Gastroesophageal sphincter (tissue), 4 donors: Measurements from ENCODE around the gene CARHSP1. TPM values are rescaled to one million over a fixed set of nuclear protein-coding genes. Genes with fewer than 3 reads are reported as not detected.

ENCODE experiments used
- ATAC-seq: fragments of 150-250 bp; one replicate; pipeline ENCODE4 v1.9.1; 2016; ENCODE audit warnings: mild to moderate bottlenecking, moderate library complexity
- H3K27ac ChIP-seq, 4 donors: fragments of 200-600 bp; sonication (generic) in 3 of 4; 1 replicate in 3 of 4; 2 replicates in 1 of 4; pipeline ENCODE4 v1.5.1; 2016 to 2019
- H3K27me3 ChIP-seq: fragments of 200-600 bp; sonication (generic); one replicate; pipeline ENCODE4 v1.5.1; 2019
- H3K36me3 ChIP-seq, 2 donors: fragments of 200-600 bp; sonication (generic); one replicate each; pipeline ENCODE4 v1.5.1; 2019; ENCODE audit warnings: control low read depth in 1 of 2
- H3K4me1 ChIP-seq, 3 donors: fragments of 200-600 bp; sonication (generic); 1 replicate in 2 of 3; 2 replicates in 1 of 3; pipeline ENCODE4 v1.5.1; 2016 to 2019; ENCODE audit warnings: control low read depth in 2 of 3
- H3K4me3 ChIP-seq, 2 donors: fragments of 200-600 bp; sonication (generic); one replicate each; pipeline ENCODE4 v1.5.1; 2019; ENCODE audit warnings: mild to moderate bottlenecking in 1 of 2, moderate library complexity in 1 of 2
- H3K9me3 ChIP-seq, 3 donors: fragments of 200-600 bp; sonication (generic); one replicate each; pipeline ENCODE4 v1.5.1; 2017 to 2019; ENCODE audit warnings: control low read depth in 2 of 3
- EP300 ChIP-seq: sonication (generic); formaldehyde crosslinking; IDR thresholded peaks from one replicate; pipeline ENCODE4 v1.6.1; 2017; ENCODE audit warnings: antibody characterized with exemption, mild to moderate bottlenecking
- POLR2A ChIP-seq, 2 donors: fragments of 450-650 bp; IDR thresholded peaks; one replicate each; pipeline ENCODE4 v1.6.1; 2017; ENCODE audit warnings: antibody characterized with exemption in 2 of 2, mild to moderate bottlenecking in 2 of 2, moderate library complexity in 1 of 2
- POLR2AphosphoS5 ChIP-seq: sonication (generic); formaldehyde crosslinking; IDR thresholded peaks from one replicate; pipeline ENCODE4 v1.6.1; 2017; ENCODE audit warnings: antibody characterized with exemption
- WGBS, 2 donors: methylation state at CpG; one replicate each; pipeline ENCODE4 v1.1.5; 2018; ENCODE audit warnings: low coverage in 1 of 2; 5-methylcytosine and 5-hydroxymethylcytosine counted together
- total RNA-seq, 4 donors: library from RNA; depleted of rRNA; stranded (reverse); fragments of >200 nt; gene quantifications; one replicate each; pipeline ENCODE4 v1.1.0, GENCODE V29; 2016
- TF ChIP-seq, protein P1 (sequence below), 4 experiments: fragments of 200-600 bp in 2 of 4; fragments of 450-650 bp in 2 of 4; sonication (generic) in 1 of 4; IDR thresholded peaks; one replicate each; pipeline ENCODE4 v1.5.1; 2017 to 2019; ENCODE audit warnings: antibody characterized with exemption in 4 of 4, mild to moderate bottlenecking in 2 of 4, moderate library complexity in 2 of 4

The CARHSP1 gene
- total RNA-seq, 4 donors from 2014 or later = 29.3 to 79.8 (median 72.5) TPM

DNA sequence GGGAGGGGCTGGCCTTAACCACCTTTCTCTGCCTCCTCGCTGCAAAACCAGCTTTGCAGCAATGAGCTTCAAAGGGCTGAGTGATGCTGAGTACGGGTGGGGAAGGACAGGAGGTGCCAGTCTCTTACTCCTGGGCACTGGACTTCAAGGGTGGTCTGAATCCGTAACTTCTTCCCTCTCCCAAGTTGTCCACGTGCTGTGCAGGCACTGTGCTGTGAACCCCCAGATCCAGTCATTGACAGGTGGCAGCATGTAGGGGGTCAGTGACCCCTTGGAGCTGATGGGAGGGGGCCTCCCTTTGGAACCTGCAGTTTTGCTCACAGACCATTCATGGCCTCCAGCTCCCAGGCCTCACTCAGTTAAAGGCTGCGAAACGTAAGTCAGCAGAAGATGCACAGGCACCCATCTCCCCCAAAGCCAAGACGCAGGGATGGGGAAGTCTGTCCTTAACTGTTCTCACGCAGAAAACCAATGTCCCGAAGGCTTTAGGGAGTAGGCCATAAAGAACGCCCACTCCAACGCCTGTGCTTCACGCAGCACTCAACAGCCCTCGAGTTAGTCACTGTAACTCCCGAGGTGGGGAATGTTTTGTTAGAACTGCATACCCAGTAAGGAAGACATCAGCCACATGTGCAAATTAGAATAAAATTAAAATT is 21.2 kb upstream of the CARHSP1 start:
- H3K27me3 ChIP-seq = peaks cover 6% of the 10 kb centered on the region
- H3K36me3 ChIP-seq = peaks cover 0 to 60% of the 10 kb centered on the region in 2 donors
- no peak for ATAC-seq
- WGBS, 2 donors = 83% methylated on average over 1 of the region's 14 CpGs; no CpG with 5 or more reads in 1 of the 2 donors
- peaks cover 0 to 27% (median 7%) of the 10 kb centered on the region in 3 donors for H3K4me1 ChIP-seq
- H3K27ac ChIP-seq = no peak overlapping the region
- no peak overlapping the region for H3K4me3 ChIP-seq
- no peak for TF ChIP-seq POLR2AphosphoS5
- TF ChIP-seq EP300 = no peak
- TF ChIP-seq, protein P1, sequence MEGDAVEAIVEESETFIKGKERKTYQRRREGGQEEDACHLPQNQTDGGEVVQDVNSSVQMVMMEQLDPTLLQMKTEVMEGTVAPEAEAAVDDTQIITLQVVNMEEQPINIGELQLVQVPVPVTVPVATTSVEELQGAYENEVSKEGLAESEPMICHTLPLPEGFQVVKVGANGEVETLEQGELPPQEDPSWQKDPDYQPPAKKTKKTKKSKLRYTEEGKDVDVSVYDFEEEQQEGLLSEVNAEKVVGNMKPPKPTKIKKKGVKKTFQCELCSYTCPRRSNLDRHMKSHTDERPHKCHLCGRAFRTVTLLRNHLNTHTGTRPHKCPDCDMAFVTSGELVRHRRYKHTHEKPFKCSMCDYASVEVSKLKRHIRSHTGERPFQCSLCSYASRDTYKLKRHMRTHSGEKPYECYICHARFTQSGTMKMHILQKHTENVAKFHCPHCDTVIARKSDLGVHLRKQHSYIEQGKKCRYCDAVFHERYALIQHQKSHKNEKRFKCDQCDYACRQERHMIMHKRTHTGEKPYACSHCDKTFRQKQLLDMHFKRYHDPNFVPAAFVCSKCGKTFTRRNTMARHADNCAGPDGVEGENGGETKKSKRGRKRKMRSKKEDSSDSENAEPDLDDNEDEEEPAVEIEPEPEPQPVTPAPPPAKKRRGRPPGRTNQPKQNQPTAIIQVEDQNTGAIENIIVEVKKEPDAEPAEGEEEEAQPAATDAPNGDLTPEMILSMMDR (IDR thresholded peaks at IDR 0.05) = no peak
- TF ChIP-seq POLR2A (IDR thresholded peaks at IDR 0.05) = no peak
- no peaks in the 10 kb centered on the region for H3K9me3 ChIP-seq

- ATAC-seq = no peak
- 73 to 90% methylated on average over 3 of the region's 23 CpGs for WGBS, 2 donors
- H3K9me3 ChIP-seq = no peaks in the 10 kb centered on the region
- no peak overlapping the region for H3K27ac ChIP-seq
- peaks cover 14% of the 10 kb centered on the region for H3K27me3 ChIP-seq
- peaks cover 0 to 52% of the 10 kb centered on the region in 2 donors for H3K36me3 ChIP-seq
- TF ChIP-seq, protein P1 (IDR thresholded peaks at IDR 0.05) = no peak
- no peak for TF ChIP-seq POLR2A (IDR thresholded peaks at IDR 0.05)
- TF ChIP-seq EP300 = no peak
- TF ChIP-seq POLR2AphosphoS5 = no peak
- peaks cover 0 to 27% (median 7%) of the 10 kb centered on the region in 3 donors for H3K4me1 ChIP-seq
- no peak overlapping the region for H3K4me3 ChIP-seq
These were observed 20.4 kb upstream of the CARHSP1 start for GRCh38 chr16:8888951-8889892.

DNA sequence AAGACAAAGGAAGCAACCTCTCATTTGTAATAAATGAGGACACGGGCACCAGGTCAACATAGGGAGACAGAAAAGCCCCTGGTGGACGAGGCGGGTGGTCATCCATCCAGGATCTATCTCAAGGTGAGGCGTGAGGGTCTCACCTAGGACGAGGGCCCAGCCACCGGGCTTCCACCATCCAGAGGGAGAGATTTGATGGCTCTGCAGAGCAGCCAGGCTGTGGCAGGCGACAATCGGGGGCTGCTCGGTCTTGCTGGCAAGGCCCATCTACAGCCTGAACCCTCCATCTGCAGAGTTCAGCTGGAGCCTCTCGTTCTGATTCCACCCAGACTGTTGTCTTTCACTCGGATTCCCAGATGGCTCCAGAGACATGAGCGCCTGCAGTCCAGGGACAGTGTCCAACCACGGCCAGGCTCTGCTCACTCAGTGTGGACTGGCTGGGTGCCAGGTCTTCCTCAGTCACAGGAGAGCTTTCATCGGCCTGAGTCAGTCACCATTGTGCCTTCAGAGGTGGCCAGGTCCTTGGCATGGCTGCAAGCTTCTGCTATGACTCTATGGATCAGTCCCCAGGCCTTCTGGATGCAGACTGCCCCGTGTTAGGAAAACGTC is 19.2 kb upstream of the CARHSP1 start:
- H3K4me3 ChIP-seq = no peak overlapping the region
- H3K27ac ChIP-seq = peak overlapping the region in 1 of 4 donors; percentile 27
- TF ChIP-seq POLR2AphosphoS5 (no peak), EP300 (no peak), POLR2A (IDR thresholded peaks at IDR 0.05) (no peak)
- TF ChIP-seq, protein P1 (IDR thresholded peaks at IDR 0.05) = no peak
- peaks cover 0 to 41% of the 10 kb centered on the region in 2 donors for H3K36me3 ChIP-seq
- peak; percentile 59 for ATAC-seq
- H3K4me1 ChIP-seq = peaks cover 0 to 27% (median 7%) of the 10 kb centered on the region in 3 donors
- WGBS, 2 donors = 60 to 95% methylated on average over 1 to 6 of the region's 16 CpGs
- H3K27me3 ChIP-seq = peaks cover 26% of the 10 kb centered on the region
- H3K9me3 ChIP-seq = no peaks in the 10 kb centered on the region

GRCh38 chr16:8887431-8887765 is 18.6 kb upstream of the CARHSP1 start:
- no peaks in the 10 kb centered on the region for H3K9me3 ChIP-seq
- peaks cover 0 to 27% (median 7%) of the 10 kb centered on the region in 3 donors for H3K4me1 ChIP-seq
- no peak overlapping the region for H3K27ac ChIP-seq
- peaks cover 0 to 34% of the 10 kb centered on the region in 2 donors for H3K36me3 ChIP-seq
- peaks cover 33% of the 10 kb centered on the region for H3K27me3 ChIP-seq
- TF ChIP-seq POLR2AphosphoS5 = no peak
- no peak for ATAC-seq
- WGBS, 2 donors = 78% methylated on average over 4 of the region's 6 CpGs; no CpG with 5 or more reads in 1 of the 2 donors
- no peak overlapping the region for H3K4me3 ChIP-seq
